Measurements from ENCODE around the gene GALNT18.

Gene GALNT18

DNA sequence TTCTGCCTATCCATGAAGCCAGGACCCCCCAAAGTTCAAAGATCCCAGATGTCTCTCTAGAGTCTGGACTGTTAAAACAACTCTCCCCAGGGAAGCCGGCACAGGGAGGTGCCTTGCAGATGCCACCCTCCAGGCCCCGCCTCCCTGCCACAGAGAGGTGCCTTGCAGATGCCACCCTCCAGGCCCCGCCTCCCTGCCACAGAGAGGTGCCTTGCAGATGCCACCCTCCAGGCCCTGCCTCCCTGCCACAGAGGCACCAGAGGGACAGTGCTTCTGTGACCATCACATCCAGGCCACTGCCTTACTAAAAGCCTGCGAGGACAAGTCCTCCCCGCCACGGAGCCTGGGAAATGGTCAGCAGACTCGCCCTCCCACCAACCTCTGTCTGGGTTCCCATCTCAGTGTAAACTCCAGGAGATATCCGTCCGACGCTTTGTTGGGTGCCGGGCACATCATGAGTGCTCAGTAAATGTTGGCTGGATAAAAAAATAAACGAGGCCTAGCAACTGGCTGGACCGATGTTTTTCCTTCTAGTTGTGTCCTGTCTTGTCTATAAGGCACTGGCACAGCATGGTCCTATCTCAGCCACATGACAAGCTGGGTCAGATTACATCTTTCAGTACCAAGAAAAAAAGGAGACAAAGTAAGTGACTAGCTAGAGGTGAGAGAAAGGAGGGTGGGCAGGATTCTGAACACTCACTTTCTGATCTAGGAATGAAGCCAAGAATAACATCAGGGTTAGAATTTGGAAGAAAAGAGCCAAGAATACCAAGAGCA is 177.6 kb downstream of the GALNT18 start:
- CTCF ChIA-PET: interaction anchor here (0.6 kb wide), 1 partner anchor 1817 kb away, joined by 3 read pairs; no protein-coding TSS in a partner anchor
- Histone ChIP-seq H3K4me1 (ENCODE audit: control insufficient read depth, insufficient read depth, low read length) (no peaks in the 10 kb centered on the region), H3K27ac (ENCODE audit: extremely low read depth, low read depth, low read length) (peak overlapping the region; percentile 27), H3K36me3 (ENCODE audit: control insufficient read depth in 2 of 2, insufficient read depth in 1 of 2, low read length in 2 of 2) (no peaks in the 10 kb centered on the region), H3K9me3 (ENCODE audit: control insufficient read depth, insufficient read depth, low read depth, low read length) (no peaks in the 10 kb centered on the region), H3K4me3 (ENCODE audit: low read depth, low read length) (no peak overlapping the region)
- POLR2A ChIA-PET: interaction anchor here (0.9 kb wide), 1 partner anchor 176 kb away, joined by 3 read pairs; no protein-coding TSS in a partner anchor
- peak; percentile 64; the same call in 1 of the 2 replicates for TF ChIP-seq ZXDB (tag by site-specific recombination; IDR thresholded peaks at IDR 0.05)
- TF ChIP-seq, protein P1, sequence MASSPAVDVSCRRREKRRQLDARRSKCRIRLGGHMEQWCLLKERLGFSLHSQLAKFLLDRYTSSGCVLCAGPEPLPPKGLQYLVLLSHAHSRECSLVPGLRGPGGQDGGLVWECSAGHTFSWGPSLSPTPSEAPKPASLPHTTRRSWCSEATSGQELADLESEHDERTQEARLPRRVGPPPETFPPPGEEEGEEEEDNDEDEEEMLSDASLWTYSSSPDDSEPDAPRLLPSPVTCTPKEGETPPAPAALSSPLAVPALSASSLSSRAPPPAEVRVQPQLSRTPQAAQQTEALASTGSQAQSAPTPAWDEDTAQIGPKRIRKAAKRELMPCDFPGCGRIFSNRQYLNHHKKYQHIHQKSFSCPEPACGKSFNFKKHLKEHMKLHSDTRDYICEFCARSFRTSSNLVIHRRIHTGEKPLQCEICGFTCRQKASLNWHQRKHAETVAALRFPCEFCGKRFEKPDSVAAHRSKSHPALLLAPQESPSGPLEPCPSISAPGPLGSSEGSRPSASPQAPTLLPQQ (tag by site-specific recombination; IDR thresholded peaks at IDR 0.05): peak; percentile 42; the same call in 1 of the 2 replicates
- no peak for TF ChIP-seq ZNF426 (tag by site-specific recombination; IDR thresholded peaks at IDR 0.05)
- TF ChIP-seq, protein P2, sequence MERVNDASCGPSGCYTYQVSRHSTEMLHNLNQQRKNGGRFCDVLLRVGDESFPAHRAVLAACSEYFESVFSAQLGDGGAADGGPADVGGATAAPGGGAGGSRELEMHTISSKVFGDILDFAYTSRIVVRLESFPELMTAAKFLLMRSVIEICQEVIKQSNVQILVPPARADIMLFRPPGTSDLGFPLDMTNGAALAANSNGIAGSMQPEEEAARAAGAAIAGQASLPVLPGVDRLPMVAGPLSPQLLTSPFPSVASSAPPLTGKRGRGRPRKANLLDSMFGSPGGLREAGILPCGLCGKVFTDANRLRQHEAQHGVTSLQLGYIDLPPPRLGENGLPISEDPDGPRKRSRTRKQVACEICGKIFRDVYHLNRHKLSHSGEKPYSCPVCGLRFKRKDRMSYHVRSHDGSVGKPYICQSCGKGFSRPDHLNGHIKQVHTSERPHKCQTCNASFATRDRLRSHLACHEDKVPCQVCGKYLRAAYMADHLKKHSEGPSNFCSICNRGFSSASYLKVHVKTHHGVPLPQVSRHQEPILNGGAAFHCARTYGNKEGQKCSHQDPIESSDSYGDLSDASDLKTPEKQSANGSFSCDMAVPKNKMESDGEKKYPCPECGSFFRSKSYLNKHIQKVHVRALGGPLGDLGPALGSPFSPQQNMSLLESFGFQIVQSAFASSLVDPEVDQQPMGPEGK (tag by site-specific recombination; IDR thresholded peaks at IDR 0.05): peak; percentile 44; the same call in 1 of the 2 replicates
- TF ChIP-seq ZNF664 (tag by site-specific recombination; IDR thresholded peaks at IDR 0.05): peak; percentile 97
- TF ChIP-seq ZNF140 (tag by site-specific recombination; IDR thresholded peaks at IDR 0.05): no peak
- no peak for TF ChIP-seq ZNF16 (tag by site-specific recombination; IDR thresholded peaks at IDR 0.05; ENCODE audit: low read depth)
- TF ChIP-seq ZEB2 (tag by site-specific recombination; IDR thresholded peaks at IDR 0.05): 0 out of 2 replicates have a peak, but pooled peaks have one; percentile 33
- TF ChIP-seq ZNF341 (tag by site-specific recombination; IDR thresholded peaks at IDR 0.05; ENCODE audit: low read depth): peak; percentile 28; the same call in 1 of the 2 replicates
- peak; percentile 68 for TF ChIP-seq ZIC2 (tag by site-specific recombination; IDR thresholded peaks at IDR 0.05)
- peak; percentile 34; the same call in 1 of the 2 replicates for TF ChIP-seq PRDM1 (tag by site-specific recombination; IDR thresholded peaks at IDR 0.05)
- 0 out of 2 replicates have a peak, but pooled peaks have one; percentile 26 for TF ChIP-seq SP7 (tag by site-specific recombination; IDR thresholded peaks at IDR 0.05)
- peak; percentile 79 for TF ChIP-seq FEZF1 (tag by site-specific recombination; IDR thresholded peaks at IDR 0.05)
- TF ChIP-seq PRDM10 (tag by site-specific recombination; IDR thresholded peaks at IDR 0.05): peak; percentile 44; the same call in 1 of the 2 replicates
- 0 out of 2 replicates have a peak, but pooled peaks have one; percentile 36 for TF ChIP-seq ZNF660 (tag by site-specific recombination; IDR thresholded peaks at IDR 0.05)
- TF ChIP-seq, protein P3, sequence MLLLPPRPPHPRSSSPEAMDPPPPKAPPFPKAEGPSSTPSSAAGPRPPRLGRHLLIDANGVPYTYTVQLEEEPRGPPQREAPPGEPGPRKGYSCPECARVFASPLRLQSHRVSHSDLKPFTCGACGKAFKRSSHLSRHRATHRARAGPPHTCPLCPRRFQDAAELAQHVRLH (tag by site-specific recombination; IDR thresholded peaks at IDR 0.05): 0 out of 2 replicates have a peak, but pooled peaks have one; percentile 13
- peak; percentile 37 for TF ChIP-seq ZNF335 (tag by site-specific recombination; conservative IDR thresholded peaks at IDR 0.05)
- 0 out of 2 replicates have a peak, but pooled peaks have one; percentile 29 for TF ChIP-seq OVOL3 (tag by site-specific recombination; IDR thresholded peaks at IDR 0.05)
- no peak for TF ChIP-seq ZNF311 (tag by site-specific recombination; IDR thresholded peaks at IDR 0.05; ENCODE audit: borderline replicate concordance)
- TF ChIP-seq ZNF621 (tag by site-specific recombination; IDR thresholded peaks at IDR 0.05): no peak
- peak; percentile 70 for TF ChIP-seq PRDM4 (tag by site-specific recombination; IDR thresholded peaks at IDR 0.05)
- TF ChIP-seq PRDM6 (tag by site-specific recombination; IDR thresholded peaks at IDR 0.05): peak; percentile 81
- TF ChIP-seq ZNF394 (tag by site-specific recombination; IDR thresholded peaks at IDR 0.05; ENCODE audit: borderline replicate concordance): no peak
- no peak for TF ChIP-seq ZNF670 (tag by site-specific recombination; IDR thresholded peaks at IDR 0.05; ENCODE audit: low read depth)
